HTERT RPE-1 (cell line): Measurements from ENCODE around the gene KLRK1.
"Not testable (repeated sequence)": the region's sequence is repeated elsewhere in the genome, so short reads cannot be mapped to it uniquely, and the experiment has no call there.

Experiments
- in situ Hi-C: fragments of 300-500 bp; cut with MboI; formaldehyde crosslinking; loops from 4 replicates; pipeline ENCODE4 v1.14.3; 2020; ENCODE audit warnings: low sequenced_read_pairs

The KLRK1 gene

DNA sequence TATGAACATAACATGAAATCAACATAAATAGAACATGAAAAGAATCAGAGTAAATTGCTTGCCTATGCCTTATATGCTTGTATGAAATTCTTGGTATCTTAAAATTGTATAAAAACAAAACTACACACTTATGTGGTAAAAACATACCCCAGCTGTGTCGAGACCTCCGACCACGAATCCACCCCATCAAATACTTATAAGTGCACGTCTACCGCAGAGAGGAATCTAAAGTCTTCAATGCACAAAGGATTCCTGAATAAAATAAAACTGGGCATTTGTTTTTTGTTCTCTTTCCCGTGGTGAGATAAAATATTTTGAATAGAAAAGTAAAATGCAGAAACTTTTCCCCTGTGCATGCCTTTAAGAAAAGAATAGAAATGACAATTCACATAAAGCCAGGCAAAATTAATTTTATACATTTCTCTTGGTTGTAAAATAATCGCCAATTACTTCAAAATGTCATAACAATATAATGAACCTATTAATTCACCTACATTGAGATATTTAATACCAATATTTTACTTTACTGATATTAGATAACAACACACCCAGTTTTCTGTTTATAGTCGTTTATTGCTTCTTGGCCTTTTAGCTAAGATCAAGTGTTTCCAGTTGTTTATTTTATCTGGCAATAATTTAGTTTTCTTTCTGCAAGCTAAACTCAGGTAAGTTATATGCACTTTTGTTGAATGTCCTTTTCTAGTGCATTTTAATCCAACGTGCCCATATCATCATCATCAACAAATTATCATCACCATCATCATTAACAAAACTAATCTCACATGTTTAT, 1.0 kb downstream of the KLRK1 start:
- in situ Hi-C loops: no loop called here

DNA sequence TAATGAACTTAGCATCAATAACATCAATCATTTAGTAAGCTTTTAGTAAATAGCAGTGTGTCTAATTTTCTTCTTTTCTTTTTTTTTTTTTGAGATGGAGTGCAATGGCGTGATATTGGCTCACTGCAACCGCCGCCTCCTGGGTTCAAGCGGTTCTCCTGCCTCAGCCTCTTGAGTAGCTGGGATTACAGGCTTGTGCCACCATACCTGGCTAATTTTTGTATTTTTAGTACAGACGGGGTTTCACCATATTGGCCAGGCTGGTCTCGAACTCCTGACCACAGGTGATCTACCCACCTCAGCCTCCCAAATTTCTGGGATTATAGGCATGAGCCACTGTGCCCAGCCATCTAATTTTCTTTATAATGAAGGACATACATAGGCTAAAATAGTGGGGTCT, 2.3 kb downstream of the KLRK1 start:
- in situ Hi-C loops: not testable (repeated sequence)

DNA sequence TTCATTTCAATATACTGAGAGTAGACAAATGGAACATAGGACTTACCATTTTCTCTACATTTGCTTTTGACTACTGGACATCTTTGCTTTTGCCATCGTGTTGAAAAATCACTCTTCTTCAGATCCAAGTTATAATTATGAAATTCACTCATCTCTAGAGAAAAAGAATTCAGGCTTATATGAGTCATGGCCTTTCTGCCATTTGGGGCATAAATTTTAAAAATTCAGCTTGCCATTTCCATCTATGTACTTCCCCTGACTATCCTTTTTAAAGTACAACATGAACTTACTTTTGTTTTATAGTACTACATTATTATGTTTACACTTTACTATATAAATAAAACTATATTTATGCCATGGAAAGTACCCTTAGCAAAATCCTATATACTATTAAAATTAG, 3.0 kb downstream of the KLRK1 start:
- in situ Hi-C loops: no loop called here

DNA sequence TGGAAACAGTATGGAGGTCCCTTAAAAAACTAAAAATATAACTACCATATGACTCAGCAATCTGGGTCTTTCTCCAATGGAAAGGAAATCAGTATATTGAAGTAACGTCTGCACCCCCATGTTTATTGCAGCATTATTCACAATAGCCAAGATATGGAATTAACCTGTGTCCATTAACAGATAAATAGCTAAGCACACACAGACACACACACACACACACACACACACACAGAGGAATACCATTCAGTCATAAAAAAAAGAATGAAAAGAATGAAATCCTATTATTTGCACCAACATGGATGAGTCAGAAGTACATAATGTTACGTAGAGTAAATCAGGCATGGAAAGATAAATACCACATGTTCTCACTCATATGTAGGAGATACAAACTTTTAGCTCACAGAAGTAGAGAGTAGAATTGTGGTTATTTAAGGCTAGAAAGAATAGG, 4.7 kb downstream of the KLRK1 start:
- in situ Hi-C loops: no loop called here

- in situ Hi-C loops: no loop called here
Measured at GRCh38 chr12:10384191-10384590, 5.7 kb downstream of the KLRK1 start.

GRCh38 chr12:10381928-10382628, 7.8 kb downstream of the KLRK1 start:
- in situ Hi-C loops: no loop called here

GRCh38 chr12:10378737-10379136, 11.1 kb downstream of the KLRK1 start:
- in situ Hi-C loops: not testable (repeated sequence)

DNA sequence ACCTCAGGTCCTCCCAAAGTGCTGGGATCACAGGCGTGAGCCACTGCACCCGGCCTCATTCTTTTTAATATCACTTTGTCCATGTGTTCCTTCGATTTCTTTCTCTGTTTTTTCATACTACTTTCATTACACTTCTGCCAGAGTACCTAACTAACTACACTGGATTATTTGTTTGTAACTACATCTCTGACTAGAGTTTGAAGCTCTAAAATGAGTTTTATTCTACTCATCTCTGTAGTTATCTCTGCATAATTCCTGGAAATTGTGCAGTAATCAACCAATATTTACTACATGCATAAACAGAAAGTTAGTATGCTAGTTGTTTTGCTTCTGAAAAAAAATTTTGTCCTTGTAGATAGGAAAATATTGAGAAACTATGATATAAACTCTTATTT, 15.2 kb downstream of the KLRK1 start:
- in situ Hi-C loops: no loop called here

GRCh38 chr12:10372559-10372958, 17.3 kb downstream of the KLRK1 start:
- in situ Hi-C loops: no loop called here

DNA sequence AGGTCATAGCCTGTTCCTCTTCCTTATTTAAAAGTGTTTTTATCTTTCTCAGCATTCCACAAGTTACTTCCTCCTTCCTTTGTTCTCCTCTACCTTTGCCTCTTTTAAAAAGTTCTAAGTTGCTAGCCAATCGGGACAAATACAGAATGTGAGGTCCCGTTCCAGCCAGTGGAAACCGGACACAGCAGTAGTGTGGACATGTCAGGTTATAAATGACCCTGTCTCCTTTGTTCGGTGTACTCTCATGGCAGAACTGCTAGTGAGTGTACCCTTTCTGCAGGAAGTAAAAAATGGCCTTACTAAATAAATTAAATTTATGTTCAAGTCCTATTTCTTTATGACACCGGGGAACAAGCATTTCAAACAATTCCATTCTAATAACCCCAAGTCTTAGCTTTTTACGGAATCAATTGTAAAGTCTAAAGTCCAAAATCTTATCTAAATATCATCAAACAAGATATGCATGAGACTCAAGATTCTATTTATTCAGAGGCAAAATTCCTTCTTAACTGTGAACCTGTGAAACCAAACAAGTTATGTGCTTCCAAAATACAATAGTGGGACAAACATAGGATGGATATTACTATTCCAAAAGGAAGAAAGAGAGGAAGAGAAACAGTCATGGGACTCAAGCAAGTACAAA, 17.8 kb downstream of the KLRK1 start:
- in situ Hi-C loops: not testable (repeated sequence)

DNA sequence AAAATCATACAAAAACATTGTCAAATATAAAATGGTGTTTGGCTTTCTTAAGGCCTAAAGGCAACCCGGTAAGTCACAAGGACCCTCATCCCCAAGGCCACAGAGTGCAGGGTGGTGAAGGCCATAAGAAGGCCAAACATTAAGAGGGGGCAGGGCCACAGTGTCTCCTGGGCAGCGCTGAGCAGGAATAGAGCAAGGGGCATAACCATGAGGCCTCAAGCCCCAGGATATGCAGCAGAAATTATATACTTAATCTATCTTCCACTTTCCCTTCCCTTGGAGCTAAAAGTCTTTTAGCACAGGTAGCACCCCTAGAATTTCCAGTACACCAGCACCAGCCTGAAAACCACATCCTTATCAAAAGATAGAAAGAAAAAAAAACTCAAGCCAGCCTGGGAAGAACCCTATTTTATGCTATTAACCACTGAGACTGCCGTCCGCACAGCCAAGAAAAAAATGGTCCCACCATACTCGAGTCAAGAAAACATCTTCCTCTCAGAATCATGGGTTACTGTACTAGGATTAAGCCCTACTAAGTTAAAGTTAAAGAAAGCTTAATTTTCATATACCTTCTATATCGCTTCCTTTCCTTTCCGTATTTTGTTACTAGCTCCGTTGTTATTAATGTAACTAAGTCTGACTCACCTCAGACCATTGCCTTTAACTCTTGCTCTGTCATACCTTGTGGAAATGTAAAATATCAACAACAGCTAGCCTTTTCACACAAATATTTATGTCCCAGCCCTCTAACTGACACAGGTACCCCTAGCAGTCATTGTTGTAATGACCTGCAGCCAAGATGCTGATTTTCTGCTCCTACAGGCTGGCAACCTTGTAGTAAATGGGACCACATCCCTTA, 20.1 kb downstream of the KLRK1 start:
- in situ Hi-C loops: no loop called here

DNA sequence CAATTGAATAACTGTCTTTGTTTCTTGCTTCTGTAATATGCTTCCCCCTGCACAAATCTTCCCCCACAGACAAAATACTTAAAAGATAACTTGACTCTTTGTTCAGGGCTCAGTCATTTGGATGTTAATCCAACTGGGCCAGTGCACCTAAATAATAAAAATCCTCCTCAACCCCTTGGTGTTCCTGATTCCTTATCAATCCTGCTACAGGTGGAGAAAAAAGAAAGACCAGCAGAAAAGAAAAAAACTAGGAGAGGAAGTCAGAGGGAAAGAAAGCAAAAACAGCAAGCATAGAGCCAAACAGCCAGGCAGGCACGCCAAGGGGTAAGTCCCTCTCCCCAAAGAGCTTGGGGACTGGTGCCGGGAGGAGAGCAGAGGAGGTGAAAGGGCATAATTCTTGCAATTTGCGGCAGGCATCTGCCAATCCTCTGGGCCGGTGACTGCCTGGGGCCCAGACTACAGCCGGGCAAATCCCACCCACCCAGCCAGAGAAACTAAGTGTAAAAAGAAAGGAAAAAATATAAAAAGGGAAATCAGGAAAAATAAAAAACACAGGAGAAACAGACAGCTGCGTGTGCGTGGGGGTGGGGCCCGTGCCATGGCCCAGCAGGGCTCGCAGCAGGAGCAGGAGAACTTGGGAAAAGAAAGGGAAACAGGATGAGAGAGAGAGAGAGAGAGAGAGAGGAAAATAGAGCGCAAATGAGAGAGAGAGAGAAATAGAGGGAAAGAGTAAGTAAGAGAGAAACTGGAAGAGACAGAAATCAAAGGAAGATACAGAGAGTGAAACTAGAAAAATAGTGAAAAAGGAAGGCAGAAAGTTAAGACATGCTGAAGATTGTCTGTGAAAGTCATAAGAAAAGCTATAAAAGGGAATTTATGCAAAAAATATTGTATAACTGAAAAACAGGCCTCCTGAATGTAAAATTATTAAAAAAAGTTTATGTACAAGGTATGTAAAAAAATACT, 21.4 kb downstream of the KLRK1 start:
- in situ Hi-C loops: no loop called here

- in situ Hi-C loops: not testable (repeated sequence)
Measured at GRCh38 chr12:10367714-10368113, 22.1 kb downstream of the KLRK1 start.

DNA sequence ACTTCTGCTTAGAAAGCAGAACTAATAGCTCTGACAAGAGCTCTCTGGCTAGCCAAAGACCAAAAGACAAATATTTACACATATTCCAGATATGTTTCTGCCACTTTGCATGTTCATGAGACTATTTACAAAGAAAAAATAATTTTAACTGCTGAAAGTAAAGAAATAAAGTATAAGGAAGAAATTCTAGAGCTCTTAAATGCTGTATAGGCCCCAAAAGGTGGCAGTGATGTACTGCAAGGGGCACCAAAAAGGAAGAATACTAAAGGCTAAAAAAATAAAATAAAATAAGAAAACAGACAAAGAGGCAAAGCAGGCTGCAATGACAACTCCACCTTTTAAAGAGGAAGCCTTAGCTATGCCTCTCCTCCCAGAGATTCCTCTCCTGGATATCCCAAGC, 23.0 kb downstream of the KLRK1 start:
- in situ Hi-C loops: no loop called here

DNA sequence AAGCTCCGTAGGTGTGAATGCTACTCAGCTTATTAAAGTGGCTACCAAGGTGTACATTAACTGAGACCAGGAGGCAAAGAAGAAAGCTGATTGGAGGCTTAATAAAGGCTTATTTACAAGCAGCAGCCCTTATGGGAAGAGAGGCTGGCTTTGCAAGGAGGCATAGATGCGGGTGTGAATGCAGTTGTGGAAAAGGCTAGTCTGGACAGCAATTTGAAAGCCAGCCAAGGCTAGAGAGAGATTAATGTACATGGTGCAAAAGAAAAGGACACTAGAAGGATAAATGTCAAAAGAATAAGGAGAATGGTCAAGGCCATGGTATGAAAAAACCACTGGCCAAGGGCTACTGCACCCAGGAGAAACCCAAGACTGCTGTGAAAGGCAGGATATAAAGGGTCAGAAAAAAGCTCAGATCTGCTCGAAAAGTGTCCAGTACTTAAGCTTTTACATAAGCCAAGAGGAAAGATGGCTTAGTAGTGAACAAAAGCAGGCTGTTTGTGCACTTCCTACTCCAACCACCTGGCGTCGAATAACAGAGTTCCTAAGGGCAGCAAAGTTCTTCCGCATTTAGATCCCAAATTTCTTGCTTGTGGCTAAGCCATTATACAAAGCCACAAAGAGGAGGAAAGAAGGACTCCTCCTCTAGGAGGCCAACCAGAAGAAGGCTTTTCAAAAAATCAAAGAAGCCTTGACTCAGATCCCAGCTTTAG, 24.0 kb downstream of the KLRK1 start:
- in situ Hi-C loops: no loop called here

GRCh38 chr12:10364815-10365622, 24.8 kb downstream of the KLRK1 start:
- in situ Hi-C loops: no loop called here

GRCh38 chr12:10363914-10364814, 25.7 kb downstream of the KLRK1 start:
- in situ Hi-C loops: no loop called here

DNA sequence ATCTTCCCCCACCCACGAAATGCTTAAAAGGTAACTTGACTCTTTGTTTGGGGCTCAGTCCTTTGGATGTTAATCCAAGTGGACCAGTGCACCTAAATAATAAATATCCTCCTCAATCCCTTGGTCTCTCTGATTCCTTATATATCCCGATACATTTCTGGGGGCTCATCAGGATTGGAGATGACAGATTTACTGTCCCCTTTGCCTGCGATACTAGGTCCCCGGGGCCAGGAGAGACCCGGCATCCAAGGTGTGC, 26.3 kb downstream of the KLRK1 start:
- in situ Hi-C loops: no loop called here
